Measurements from ENCODE around the gene ANKLE2.

ANKLE2 gene

GRCh38 chr12:132746613-132747012 is 15.0 kb downstream of the ANKLE2 start:
- no peak for DNase-seq (ENCODE audit: low read depth in 3 of 3)

- DNase-seq (ENCODE audit: low read depth in 3 of 3): no peak
Observed at GRCh38 chr12:132743831-132744230, 17.8 kb downstream of the ANKLE2 start.

- no peak for DNase-seq (ENCODE audit: low read depth in 3 of 3)
Observed at GRCh38 chr12:132741620-132742019, 20.0 kb downstream of the ANKLE2 start.

GRCh38 chr12:132740652-132741051 is 21.0 kb downstream of the ANKLE2 start:
- no peak for DNase-seq (ENCODE audit: low read depth in 3 of 3)

DNA sequence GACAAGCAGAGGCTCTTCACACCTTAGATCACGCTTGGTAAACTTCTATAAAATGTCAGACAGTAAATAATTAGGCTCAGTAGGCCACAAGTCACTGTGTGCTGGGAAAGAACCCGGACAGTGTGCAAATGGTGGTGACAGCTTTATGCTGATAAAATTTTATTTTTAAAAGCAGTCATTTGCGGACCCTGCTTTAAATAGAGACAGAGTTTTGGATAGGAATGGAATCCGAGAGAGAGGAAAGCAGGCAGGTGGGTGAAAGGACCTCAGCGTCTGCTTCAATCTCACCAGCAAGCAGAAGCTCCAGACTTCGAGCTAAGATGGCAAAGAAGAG is 21.4 kb downstream of the ANKLE2 start:
- DNase-seq (ENCODE audit: low read depth in 3 of 3): no peak

DNA sequence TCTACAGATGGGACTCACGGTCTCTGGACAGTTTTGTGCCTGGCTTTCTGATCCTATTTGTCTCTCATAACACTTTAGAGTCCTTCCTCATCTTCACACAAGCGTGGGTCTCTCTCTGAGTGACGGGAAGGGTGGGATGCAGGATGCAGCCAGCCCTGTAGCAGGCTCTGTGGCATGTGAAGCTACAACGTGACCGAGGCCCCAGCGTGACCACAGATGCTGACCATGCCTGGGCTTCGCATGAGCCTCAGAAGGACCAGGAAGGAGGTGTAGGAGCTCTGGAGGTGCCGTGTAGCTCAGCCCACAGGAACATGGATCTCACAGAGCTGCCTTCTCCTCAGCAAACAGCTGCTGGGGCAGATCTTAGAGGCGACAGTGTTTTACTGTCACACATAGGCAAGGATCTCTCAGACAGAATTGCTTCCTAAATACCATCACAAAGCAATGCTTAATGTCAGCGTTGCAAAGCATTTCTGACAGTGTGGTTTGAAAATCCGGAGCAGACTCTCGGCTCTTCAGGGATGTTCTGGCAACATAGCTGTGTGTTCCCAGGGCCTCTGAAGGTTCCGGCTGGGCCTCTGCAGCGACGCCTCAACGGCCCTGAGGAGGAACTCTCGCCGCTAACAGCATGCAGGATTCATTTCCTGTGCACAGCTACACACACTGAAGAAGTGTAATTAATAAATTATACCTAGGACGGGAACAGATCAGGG is 21.9 kb downstream of the ANKLE2 start:
- no peak for DNase-seq (ENCODE audit: low read depth in 3 of 3)

DNA sequence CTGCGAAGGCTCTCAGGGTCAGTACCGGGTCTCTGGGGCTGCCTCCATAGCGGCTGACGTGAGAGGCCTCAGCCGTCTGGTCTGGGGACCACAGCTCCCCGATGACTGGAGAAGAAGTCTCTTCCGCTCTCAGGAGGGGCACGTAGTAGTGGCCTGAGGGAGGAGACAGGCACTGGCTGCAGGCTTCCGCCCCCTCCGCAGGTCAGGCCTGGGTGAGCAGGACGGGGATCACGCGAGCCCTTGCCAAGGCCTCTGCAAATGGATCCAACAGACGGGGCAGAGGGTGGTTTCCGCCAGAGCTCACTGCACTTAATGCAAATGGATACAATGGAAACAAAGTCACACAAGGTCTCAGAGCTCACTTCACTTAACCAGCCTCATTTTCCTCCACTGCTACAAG is 24.7 kb downstream of the ANKLE2 start:
- DNase-seq (ENCODE audit: low read depth in 3 of 3): no peak

GRCh38 chr12:132736378-132736777 is 25.3 kb downstream of the ANKLE2 start:
- DNase-seq (ENCODE audit: low read depth in 3 of 3): no peak

DNA sequence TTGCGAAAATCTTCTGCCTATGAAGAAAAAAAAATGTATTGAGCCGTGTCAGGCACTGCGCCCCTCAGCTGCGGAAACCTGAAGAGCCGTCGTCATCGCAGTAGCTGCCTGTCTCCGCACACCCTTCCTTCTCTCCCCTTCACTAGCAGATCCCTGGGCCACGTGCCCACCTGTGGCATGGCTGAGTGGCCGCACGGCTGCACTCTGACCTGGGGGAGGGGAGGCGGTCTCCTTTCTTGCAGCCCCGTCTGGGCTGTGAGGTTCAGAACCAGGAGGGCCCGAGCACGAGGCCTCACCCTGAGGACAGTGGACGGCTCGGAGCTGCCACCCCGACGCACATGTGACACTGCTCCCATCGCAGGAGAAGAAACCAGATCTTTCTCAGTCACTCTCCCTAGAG is 26.1 kb downstream of the ANKLE2 start:
- DNase-seq (ENCODE audit: low read depth in 3 of 3): no peak

DNA sequence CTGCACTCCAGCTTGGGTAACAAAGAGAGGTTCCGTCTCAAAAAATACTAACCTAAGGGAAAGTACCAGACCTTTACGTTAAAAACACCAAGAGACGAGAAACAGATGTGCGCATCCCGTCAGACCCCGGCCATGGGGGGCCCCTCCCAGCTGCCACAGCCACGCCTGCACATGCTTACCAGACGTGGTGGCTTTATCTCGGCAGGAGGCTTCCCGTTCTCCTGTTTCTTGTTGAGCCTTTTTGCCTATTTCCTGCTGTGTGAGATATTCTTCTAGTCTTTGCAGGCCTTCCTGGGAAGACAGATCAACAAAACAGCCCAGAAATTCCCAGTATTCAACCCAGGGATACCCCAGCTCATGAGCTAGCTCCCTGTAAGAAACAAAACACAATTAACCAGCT is 27.4 kb downstream of the ANKLE2 start:
- DNase-seq (ENCODE audit: low read depth in 3 of 3): no peak

- no peak for DNase-seq (ENCODE audit: low read depth in 3 of 3)
Observed at GRCh38 chr12:132731574-132731973, 30.1 kb downstream of the ANKLE2 start.

DNA sequence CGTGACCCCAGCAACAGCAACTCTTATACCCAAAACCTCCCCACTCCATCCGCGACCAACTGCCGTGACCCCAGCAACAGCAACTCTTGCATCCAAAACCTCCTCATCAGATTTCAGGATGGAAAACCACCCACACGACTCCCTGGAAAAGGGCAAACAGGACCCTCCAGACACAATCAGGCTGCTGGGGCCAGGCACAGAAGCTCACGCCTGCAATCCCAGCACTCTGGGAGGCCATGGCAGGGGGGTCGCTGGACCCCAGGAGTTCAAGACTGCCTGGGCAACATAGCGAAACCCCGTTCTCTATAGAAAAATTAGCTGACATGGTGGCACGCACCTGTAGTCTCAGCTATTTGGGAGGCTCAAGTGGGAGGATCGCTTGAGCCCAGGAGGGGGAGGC is 31.3 kb downstream of the ANKLE2 start:
- DNase-seq (ENCODE audit: low read depth in 3 of 3): no peak

DNA sequence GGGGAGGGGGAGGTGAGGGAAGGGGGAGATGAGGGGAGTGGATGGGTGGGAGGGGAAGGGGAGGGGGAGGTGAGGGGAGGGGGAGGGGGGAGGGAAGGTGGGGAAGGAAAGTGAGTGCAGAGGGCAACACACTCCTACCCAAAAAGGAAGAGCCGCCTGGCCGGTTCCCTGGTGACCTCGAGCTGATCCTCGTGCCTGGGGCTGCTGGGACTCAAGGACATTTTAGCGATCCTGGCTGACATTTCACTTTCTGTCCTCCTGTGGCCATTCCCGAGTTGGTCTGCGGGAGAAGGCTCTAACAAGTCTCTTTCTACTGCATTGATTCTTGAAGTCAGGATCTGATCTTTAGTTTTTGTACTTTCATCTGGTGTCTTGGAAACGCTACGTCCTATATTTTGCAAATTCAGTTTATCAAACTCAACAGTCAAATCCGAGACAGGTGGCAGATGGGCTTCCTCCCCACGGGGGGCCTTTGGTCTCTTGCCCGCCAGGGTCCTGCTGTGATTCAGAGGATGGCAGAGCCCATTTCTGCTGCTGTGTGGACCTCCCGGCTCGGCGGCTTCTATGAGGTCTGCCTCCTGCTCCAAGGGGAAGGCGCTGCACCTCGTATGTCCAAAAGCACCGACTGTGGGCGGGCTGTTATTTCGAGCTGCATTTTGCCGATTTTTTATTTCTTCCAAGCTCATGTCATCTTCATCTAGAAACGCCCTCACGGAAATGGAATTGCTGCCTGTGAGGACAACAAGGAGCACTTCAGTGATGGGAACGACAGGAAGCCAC is 31.9 kb downstream of the ANKLE2 start:
- no peak for DNase-seq (ENCODE audit: low read depth in 3 of 3)

DNA sequence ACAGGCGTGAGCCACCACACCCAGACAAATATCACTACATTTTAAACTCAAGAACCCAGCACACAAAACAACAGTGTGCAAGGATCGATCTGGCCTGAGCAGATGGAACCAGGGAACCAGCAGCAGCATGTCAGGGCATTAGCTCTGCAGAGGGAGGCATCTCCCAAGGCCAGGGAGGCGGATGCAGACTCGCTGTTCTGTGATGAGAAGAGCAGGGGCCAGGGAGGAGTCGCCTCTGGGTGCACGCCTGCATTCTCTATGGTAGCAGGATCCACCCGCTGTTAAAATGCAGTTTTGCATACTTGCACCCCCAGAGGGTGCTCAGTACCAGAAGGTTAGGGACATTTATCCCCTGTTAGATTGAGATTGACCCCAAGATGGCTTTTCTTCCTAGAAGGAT is 33.1 kb downstream of the ANKLE2 start:
- no peak for DNase-seq (ENCODE audit: low read depth in 3 of 3)

DNA sequence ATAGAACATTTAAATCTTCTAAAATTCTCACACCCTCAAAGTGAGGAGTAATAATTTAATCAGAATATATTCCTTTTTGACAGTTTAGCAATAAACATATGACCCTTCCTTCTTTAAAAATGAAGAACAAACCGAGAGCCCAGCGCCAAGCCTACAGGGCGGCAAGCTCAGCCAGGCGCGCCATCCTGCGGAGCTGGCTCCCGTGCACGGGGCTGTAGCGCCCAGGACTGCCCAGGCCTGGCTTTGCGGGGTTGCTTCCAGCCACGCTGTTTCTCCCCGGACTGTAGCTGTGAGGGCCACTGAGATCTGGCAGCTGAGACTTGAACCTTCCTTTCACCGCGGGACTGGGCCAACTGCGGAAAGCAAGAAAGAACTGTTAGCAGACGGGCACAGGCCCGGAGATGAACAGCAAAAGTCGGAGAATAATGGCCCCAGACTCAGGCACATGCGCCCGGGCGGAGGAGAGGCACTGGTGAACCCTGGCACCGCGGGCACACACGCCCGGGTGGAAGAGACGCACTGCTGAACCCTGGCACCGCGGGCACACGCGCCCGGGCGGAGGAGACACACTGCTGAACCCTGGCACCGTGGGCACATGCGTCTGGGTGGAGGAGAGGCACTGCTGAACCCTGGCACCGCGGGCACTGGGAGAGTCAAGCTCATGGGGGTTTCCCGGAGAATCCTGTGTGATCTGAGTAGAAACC is 34.4 kb downstream of the ANKLE2 start:
- DNase-seq (ENCODE audit: low read depth in 3 of 3): no peak

DNA sequence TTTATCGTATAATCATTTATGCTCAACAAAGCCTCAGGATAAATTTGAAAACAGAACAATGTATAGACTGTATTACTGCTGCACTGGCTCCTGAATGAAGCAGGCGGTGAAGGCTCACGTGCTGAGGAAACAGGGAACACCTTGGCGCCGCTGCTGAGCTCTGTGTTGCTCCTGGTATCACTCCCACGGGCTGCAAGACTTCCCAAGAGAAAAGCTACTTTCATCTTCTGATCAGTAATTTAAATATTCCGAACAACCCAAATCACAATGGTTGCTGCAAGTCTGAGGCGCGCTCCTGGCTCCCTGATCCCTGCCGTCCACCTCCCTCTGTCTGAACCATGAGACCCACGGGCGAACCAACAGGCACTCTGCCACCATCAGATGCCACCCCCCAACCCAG is 35.2 kb downstream of the ANKLE2 start:
- no peak for DNase-seq (ENCODE audit: low read depth in 3 of 3)

DNA sequence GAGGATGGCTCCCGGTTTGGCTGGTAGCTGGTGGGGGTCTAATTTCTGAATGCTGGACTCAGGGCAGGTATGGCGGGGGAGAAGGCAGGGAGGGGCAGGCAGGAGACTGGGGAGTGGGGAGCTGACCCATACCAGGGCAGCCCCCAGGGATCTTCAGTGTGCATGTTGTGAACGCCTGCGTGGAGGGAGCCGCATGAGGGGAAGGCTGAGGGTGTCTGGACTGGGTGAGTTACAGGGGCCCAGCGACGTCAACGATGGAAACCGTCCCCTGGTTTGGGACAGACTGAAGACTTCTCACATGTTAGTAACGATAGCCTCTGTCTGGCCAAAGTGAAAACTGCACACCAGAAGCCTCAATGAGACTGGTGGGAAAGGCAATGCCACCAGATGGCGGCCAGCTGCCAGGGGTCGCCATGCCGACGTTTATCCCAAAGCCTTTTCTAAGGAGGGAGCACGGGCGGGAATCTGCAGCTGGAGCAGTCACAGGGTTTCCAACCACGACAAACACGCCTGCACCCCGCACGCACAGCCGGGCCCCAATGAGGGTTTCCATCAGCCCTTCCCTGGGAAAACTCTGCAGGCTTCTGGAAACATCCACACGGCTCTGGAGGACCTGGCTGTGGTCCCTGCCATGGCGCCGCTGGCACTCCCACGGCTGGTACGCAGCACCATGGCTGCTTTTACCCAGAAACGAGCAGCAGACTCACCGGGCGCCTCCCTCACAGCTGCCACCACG is 37.0 kb downstream of the ANKLE2 start:
- DNase-seq (ENCODE audit: low read depth in 3 of 3): no peak

GRCh38 chr12:132723764-132724140 is 37.9 kb downstream of the ANKLE2 start:
- DNase-seq (ENCODE audit: low read depth in 3 of 3): no peak

GRCh38 chr12:132723015-132723763 is 38.4 kb downstream of the ANKLE2 start:
- DNase-seq (ENCODE audit: low read depth in 3 of 3): no peak

GRCh38 chr12:132720606-132721345 is 40.9 kb downstream of the ANKLE2 start:
- no peak for DNase-seq (ENCODE audit: low read depth in 3 of 3)

DNA sequence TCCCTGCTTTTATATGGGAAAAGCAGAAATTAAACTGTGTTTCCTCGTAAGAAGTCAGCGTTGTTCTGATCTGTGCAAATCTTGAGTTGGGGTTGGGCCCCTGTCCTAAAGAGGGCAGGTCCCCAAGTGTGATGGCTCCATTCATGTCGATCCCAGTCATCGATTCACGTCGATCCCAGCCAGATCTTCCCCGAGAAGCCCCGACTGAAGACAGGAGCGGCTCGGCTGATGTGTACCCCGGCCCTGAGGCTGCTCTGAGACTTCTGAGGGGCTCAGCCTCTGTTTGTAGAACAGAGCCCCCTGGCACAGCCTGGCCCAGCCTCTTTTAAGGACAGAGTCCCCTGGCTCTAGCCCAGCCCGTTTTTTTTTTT is 41.7 kb downstream of the ANKLE2 start:
- no peak for DNase-seq (ENCODE audit: low read depth in 3 of 3)
